Epithelial cell of prostate (primary cell): Measurements from ENCODE around the gene H2AZ2.
"Not testable (repeated sequence)": the region's sequence is repeated elsewhere in the genome, so short reads cannot be mapped to it uniquely, and the experiment has no call there.

Experiments
- DNase-seq: peaks from one replicate; pipeline ENCODE4 v3.0.0-alpha.2; 2011; ENCODE audit warnings: low read depth, low spot score
- H3K27ac ChIP-seq: fragments of 450-650 bp; 2 replicates; pipeline ENCODE4 v1.5.1; 2017; ENCODE audit warnings: mild to moderate bottlenecking

Gene H2AZ2

DNA sequence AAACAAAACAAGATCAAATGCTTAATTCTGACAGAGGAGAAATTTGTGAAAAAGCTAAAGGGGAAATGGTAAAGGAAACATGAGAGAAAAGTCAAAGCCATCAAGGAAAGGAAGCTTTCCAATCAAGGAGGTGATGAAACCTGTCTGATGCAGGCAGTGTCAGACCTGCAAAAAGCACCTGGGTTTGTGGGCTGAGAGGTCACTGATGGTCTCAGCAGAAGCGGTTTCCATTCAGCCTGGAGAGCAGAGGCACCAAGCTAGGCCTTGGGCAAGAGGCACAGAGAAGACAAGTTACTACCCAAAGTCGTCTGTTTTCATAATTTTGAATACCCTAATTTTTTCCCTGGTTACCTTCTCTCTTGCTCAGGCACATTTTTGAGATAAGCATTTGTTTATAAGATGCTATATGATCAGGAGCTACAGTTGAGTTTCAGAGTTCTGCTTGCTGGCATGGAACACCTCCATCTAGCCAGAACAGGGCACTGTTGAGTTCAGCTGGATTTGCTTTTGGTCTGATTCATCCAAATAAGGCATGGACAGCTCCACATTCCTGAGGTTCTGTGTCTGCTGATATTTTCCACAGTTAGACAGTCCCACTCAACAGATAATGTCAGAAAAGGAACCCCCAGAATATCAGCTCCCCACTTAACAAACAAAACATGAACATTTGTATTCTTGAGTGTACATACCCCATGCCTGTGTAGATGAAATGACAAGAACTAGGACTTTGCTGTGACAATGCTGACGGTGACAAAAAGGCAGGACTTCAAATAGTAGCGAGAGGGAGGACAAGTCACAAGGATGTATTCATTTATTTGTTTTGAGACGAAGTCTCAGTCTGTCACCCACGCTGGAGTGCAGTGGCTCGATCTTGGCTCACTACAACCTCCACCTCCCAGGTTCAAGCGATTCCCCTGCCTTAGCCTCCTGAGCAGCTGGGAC, 56.3 kb downstream of the H2AZ2 start:
- DNase-seq: no peak
- no peak overlapping the region for H3K27ac ChIP-seq

DNA sequence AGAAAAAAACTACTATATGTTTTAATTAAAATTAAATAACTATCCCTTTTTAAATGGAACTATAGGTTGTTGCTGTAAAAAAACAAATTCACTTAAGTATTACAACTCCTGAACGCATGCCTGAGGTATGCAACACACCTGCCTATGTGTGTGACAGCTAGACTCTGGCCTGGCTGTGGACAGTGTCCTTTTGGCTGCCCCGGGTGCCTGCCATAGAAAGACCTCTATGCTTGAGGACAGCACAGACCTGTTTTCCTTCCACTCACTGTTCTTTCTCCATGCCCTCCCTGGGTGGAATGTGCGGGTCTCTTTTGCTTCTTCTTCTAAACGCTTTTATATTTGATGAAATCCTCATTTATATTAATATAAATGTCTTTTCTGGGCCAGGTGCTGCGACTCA, 57.9 kb downstream of the H2AZ2 start:
- no peak overlapping the region for H3K27ac ChIP-seq
- DNase-seq: no peak

GRCh38 chr7:44787762-44788161, 60.1 kb downstream of the H2AZ2 start:
- DNase-seq: no peak
- no peak overlapping the region for H3K27ac ChIP-seq

- no peak for DNase-seq
- H3K27ac ChIP-seq: no peak overlapping the region
Observed at GRCh38 chr7:44787041-44787440, 60.8 kb downstream of the H2AZ2 start.

- not testable (repeated sequence) for H3K27ac ChIP-seq, DNase-seq
Observed at GRCh38 chr7:44785218-44785617, 62.7 kb downstream of the H2AZ2 start.

- DNase-seq: no peak
- no peak overlapping the region for H3K27ac ChIP-seq
Observed at GRCh38 chr7:44784364-44784763, 63.5 kb downstream of the H2AZ2 start.

DNA sequence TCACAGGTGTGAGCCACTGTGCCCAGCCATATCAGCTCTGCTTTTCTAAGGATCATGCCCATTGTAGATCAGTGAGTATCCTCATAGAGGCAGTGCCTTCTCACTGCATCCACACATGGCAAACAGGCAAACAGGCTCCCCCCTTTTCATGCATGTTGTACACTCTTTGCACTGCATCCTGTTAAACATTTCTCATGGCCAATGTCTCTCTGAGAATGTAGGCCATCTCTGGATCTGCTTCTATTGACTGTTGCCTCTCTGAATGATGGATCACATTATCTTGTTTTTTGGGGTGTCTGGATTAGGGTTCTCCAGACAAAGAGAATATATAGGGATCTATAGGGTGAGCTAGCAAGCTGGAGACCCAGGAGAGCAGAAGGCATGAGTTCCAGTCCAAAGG, 64.5 kb downstream of the H2AZ2 start:
- no peak for DNase-seq
- H3K27ac ChIP-seq: no peak overlapping the region

DNA sequence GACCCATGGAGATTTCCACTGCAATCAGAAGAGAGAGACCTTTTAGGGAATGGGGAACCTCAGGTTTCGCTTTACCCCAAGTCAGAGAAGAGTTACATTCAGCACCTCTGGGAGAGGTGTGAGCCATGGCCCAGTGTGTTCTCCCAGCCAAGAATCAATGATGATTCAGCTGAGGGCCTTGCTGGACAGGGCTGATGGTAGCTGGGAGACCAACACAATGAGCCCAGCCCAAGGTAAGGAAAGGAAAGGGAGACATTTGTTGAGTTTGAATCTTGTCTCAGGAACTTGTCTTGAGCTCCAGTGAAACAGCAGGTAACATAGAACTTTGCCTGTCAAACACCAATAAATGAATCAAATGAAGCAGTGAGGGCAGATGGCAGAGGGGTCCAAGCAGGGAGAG, 65.4 kb downstream of the H2AZ2 start:
- DNase-seq: no peak

More for the DNA sequence above, 65.4 kb downstream of the H2AZ2 start:
- H3K27ac ChIP-seq: no peak overlapping the region
